ENCODE data around the gene CLSTN2. TPM values are rescaled to one million over a fixed set of nuclear protein-coding genes. Genes with fewer than 3 reads are reported as not detected.

CLSTN2 gene
- total RNA-seq, 1 experiment from 2014 or later: 0.02 TPM

GRCh38 chr3:140603766-140604165 is 668.8 kb downstream of the CLSTN2 start (continued):
- no peak for TF ChIP-seq EGR1 (IDR thresholded peaks at IDR 0.05; ENCODE audit: low read depth)
- no peak for TF ChIP-seq CEBPB (IDR thresholded peaks at IDR 0.05; ENCODE audit: low read depth)

- Histone ChIP-seq H3K9ac (ENCODE audit: low read length) (no peak overlapping the region), H2AFZ (ENCODE audit: low read depth, low read length, poor library complexity, severe bottlenecking) (no peak overlapping the region), H3K9me2 (ENCODE audit: insufficient read depth) (no peaks in the 10 kb centered on the region), H3K4me1 (ENCODE audit: control insufficient read depth in 1 of 2, insufficient read depth in 2 of 2, low read length in 2 of 2) (no peaks in the 10 kb centered on the region), H3K36me3 (ENCODE audit: control insufficient read depth in 1 of 2, insufficient read depth in 2 of 2, low read length in 2 of 2) (no peaks in the 10 kb centered on the region), H3K27ac (ENCODE audit: low read depth, low read length) (no peak overlapping the region), H3K4me2 (ENCODE audit: low read length) (no peak overlapping the region), H4K20me1 (ENCODE audit: insufficient read depth) (no peaks in the 10 kb centered on the region), H3K4me3 (replicated peaks in 1 of 2; ENCODE audit: low read depth in 1 of 2, low read length in 2 of 2) (no peak overlapping the region), H3K79me2 (ENCODE audit: insufficient read depth, low read length) (no peaks in the 10 kb centered on the region), H3K9me3 (ENCODE audit: control insufficient read depth in 1 of 2, insufficient read depth in 1 of 2, low read depth in 1 of 2, low read length in 2 of 2) (no peaks in the 10 kb centered on the region), H3K27me3 (ENCODE audit: insufficient read depth, low read length) (no peaks in the 10 kb centered on the region)
- DNase-seq (ENCODE audit: low read depth, low spot score) (no peak), ATAC-seq (no peak)
- ChIA-PET POLR2A (no interaction called here), CTCF (no interaction called here), RAD21 (ENCODE audit: low non-redundant PET in 1 of 2, low total read pairs in 2 of 2, uncharacterized antibody in 2 of 2, unreplicated experiment in 2 of 2) (no interaction called here)
- no TSS peak for BruUV-seq (replicated peaks)
- intact Hi-C loops (cut with micrococcal nuclease): no loop called here
- TF ChIP-seq JUND (IDR thresholded peaks at IDR 0.05) (no peak), TCF7L2 (IDR thresholded peaks at IDR 0.05; ENCODE audit: borderline replicate concordance, extremely low read depth, insufficient read depth, insufficient read length) (no peak), CBX3 (IDR thresholded peaks at IDR 0.05; ENCODE audit: low read depth) (no peak), CEBPB (IDR thresholded peaks at IDR 0.05; ENCODE audit: low read depth) (no peak), SP1 (IDR thresholded peaks at IDR 0.05; ENCODE audit: low read depth) (no peak), REST (IDR thresholded peaks at IDR 0.05; ENCODE audit: low read depth) (no peak)
These were observed 675.6 kb downstream of the CLSTN2 start for GRCh38 chr3:140610544-140610943.

All from HCT116 (cell line).